Subcutaneous preadipocyte (primary cell): Measurements from ENCODE around the gene EN1. TPM values are rescaled to one million over a fixed set of nuclear protein-coding genes. Genes with fewer than 3 reads are reported as not detected.

Source experiments
- total RNA-seq: library from RNA; depleted of rRNA; stranded (reverse); fragments of >200 nt; gene quantifications from 2 replicates; pipeline ENCODE4 v1.2.3, GENCODE V29; 2012

The EN1 gene
- total RNA-seq = 6.6 and 9.6 TPM in 2 replicates

DNA sequence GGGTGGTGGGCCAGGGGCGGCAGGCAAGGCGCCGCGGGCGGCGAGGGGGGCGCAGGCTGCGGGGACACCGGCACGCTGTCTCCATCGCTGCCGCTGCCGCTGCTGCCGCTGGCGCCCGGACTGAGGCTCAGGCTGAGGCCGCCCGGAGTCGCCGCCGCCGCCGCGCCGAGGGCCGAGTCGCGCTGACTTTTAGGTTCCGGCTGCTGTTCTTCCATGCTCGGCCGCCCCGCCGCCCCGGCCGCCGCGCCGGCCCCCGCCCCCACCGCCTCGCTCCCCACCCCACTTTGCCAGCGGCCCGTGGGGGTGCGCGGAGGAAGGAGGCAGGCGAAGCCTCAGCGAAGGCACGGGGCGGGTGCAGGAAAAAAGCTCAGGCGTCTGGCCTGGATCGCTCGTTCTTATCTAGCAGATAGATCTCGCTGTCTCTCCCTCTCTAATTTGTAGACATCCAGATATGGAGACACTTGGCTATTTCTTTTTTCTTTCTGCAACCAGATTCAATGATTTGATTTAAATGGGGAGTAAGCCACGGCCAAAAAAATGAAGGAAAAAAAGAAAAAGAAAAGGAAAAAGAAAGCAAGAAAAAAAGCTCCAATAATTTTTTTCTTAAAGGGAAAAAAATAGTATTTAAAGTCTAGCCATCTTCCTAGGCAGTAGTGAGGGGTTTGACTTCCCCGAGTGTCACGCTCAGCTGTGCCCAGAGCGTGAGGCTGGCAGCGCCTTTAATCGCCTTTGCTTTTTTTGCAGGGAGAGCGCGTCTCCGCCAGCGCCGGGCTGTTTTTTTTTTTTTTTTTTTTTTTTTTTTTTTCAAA lies at the start of gene EN1:
EN1 (minus strand) TSS at position 696 of the 809 bp plus-strand sequence; CDS start at position 215, 481 bp downstream.

Other genes starting within 250 kb of the EN1 start
- gene MARCO, start 94.5 kb upstream of the EN1 start, total RNA-seq = under 0.01 TPM in 1 of 2 replicates, not detected in the other